Loucy (cell line): ENCODE data around the gene EML5.

ENCODE experiments used
- EZH2phosphoT487 ChIP-seq: fragments of 200-600 bp; IDR thresholded peaks from 2 replicates; pipeline ENCODE4 v1.6.1; 2018; ENCODE audit warnings: antibody characterized with exemption, mild to moderate bottlenecking, moderate library complexity, borderline replicate concordance
- TF ChIP-seq, protein P1 (sequence below): fragments of 200-600 bp; sonication (generic); conservative IDR thresholded peaks from 2 replicates; pipeline ENCODE4 v1.5.1; 2014; ENCODE audit warnings: mild to moderate bottlenecking, antibody characterized with exemption, low read length

DNA sequence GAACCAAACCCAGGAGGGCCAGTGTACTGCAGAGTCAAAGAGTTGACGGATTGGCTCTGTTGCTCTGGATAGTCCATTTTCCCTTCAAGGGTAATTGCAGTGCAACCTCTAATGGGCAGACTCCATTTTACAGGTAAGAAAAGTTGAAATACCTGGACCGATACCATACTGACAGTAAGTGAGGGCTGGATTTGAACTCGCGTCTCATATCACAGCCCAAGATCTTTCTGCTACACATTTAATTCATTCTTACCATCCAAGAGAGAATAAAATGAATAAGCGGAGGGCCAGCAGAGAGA, 230.3 kb downstream of the EML5 start:
- TF ChIP-seq EZH2phosphoT487, result no peak
- TF ChIP-seq, protein P1, sequence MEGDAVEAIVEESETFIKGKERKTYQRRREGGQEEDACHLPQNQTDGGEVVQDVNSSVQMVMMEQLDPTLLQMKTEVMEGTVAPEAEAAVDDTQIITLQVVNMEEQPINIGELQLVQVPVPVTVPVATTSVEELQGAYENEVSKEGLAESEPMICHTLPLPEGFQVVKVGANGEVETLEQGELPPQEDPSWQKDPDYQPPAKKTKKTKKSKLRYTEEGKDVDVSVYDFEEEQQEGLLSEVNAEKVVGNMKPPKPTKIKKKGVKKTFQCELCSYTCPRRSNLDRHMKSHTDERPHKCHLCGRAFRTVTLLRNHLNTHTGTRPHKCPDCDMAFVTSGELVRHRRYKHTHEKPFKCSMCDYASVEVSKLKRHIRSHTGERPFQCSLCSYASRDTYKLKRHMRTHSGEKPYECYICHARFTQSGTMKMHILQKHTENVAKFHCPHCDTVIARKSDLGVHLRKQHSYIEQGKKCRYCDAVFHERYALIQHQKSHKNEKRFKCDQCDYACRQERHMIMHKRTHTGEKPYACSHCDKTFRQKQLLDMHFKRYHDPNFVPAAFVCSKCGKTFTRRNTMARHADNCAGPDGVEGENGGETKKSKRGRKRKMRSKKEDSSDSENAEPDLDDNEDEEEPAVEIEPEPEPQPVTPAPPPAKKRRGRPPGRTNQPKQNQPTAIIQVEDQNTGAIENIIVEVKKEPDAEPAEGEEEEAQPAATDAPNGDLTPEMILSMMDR, result no peak
